ENCODE measurements around the gene CDK6. TPM values are rescaled to one million over a fixed set of nuclear protein-coding genes. Genes with fewer than 3 reads are reported as not detected.

Gene CDK6
- total RNA-seq, 1 experiment from 2014 or later = 41.4 TPM

- intact Hi-C loops (cut with micrococcal nuclease) = no loop called here
- H3K4me1 ChIP-seq (ENCODE audit: control insufficient read depth in 1 of 2, insufficient read depth in 2 of 2, low read length in 2 of 2) = no peaks in the 10 kb centered on the region
- CTCF ChIA-PET = no interaction called here
Observed at GRCh38 chr7:92881091-92881485, 44.7 kb upstream of the CDK6 start.

More at GRCh38 chr7:92881091-92881485, 44.7 kb upstream of the CDK6 start:
- DNase-seq (ENCODE audit: low read depth, low spot score) (no peak), ATAC-seq (no peak)
- Histone ChIP-seq H3K9me3 (ENCODE audit: control insufficient read depth in 1 of 2, insufficient read depth in 1 of 2, low read depth in 1 of 2, low read length in 2 of 2) (no peaks in the 10 kb centered on the region), H3K9me2 (ENCODE audit: insufficient read depth) (no peaks in the 10 kb centered on the region), H3K27me3 (ENCODE audit: insufficient read depth, low read length) (no peaks in the 10 kb centered on the region), H3K79me2 (ENCODE audit: insufficient read depth, low read length) (no peaks in the 10 kb centered on the region), H3K27ac (ENCODE audit: low read depth, low read length) (no peak overlapping the region), H3K4me3 (replicated peaks in 1 of 2; ENCODE audit: low read depth in 1 of 2, low read length in 2 of 2) (no peak overlapping the region), H2AFZ (ENCODE audit: low read depth, low read length, poor library complexity, severe bottlenecking) (no peak overlapping the region), H3K4me2 (ENCODE audit: low read length) (no peak overlapping the region), H4K20me1 (ENCODE audit: insufficient read depth) (no peaks in the 10 kb centered on the region), H3K9ac (ENCODE audit: low read length) (no peak overlapping the region), H3K36me3 (ENCODE audit: control insufficient read depth in 1 of 2, insufficient read depth in 2 of 2, low read length in 2 of 2) (no peaks in the 10 kb centered on the region)
- no peak for TF ChIP-seq REST (IDR thresholded peaks at IDR 0.05; ENCODE audit: low read depth)
- TF ChIP-seq CBX3 (IDR thresholded peaks at IDR 0.05; ENCODE audit: low read depth) = no peak
- TF ChIP-seq CEBPB (IDR thresholded peaks at IDR 0.05; ENCODE audit: low read depth) = no peak
- TF ChIP-seq SRF (IDR thresholded peaks at IDR 0.05; ENCODE audit: low read depth) = no peak
- TF ChIP-seq MAX (IDR thresholded peaks at IDR 0.05) = no peak
- no peak for TF ChIP-seq RAD21 (IDR thresholded peaks at IDR 0.05; ENCODE audit: low read depth)
- no peak for TF ChIP-seq SP1 (IDR thresholded peaks at IDR 0.05; ENCODE audit: low read depth)
- POLR2A ChIA-PET = no interaction called here
- no TSS peak for BruUV-seq (replicated peaks)
- RAD21 ChIA-PET (ENCODE audit: low non-redundant PET in 1 of 2, low total read pairs in 2 of 2, uncharacterized antibody in 2 of 2, unreplicated experiment in 2 of 2) = no interaction called here

All from HCT116 (cell line).